Measurements from ENCODE around the gene TUBGCP5. TPM values are rescaled to one million over a fixed set of nuclear protein-coding genes. Genes with fewer than 3 reads are reported as not detected.

Gene TUBGCP5
- total RNA-seq, 1 donor from 2014 or later: 23.6 TPM

- DNase-seq (ENCODE audit: low read depth): no peak
- no peak overlapping the region for H3K4me3 ChIP-seq (ENCODE audit: low read depth, low read length)
- no peak for TF ChIP-seq CTCF (conservative IDR thresholded peaks at IDR 0.05; ENCODE audit: low read depth, low read length)
These were observed 64.6 kb downstream of the TUBGCP5 start for GRCh38 chr15:22974745-22975144.

GRCh38 chr15:22973987-22974386 lies 65.4 kb downstream of the TUBGCP5 start:
- H3K4me3 ChIP-seq (ENCODE audit: low read depth, low read length): no peak overlapping the region
- no peak for DNase-seq (ENCODE audit: low read depth)
- no peak for TF ChIP-seq CTCF (conservative IDR thresholded peaks at IDR 0.05; ENCODE audit: low read depth, low read length)

- H3K4me3 ChIP-seq (ENCODE audit: low read depth, low read length): no peak overlapping the region
- TF ChIP-seq CTCF (conservative IDR thresholded peaks at IDR 0.05; ENCODE audit: low read depth, low read length): no peak
- DNase-seq (ENCODE audit: low read depth): no peak
These were observed 66.1 kb downstream of the TUBGCP5 start for GRCh38 chr15:22973286-22973685.

- no peak for TF ChIP-seq CTCF (conservative IDR thresholded peaks at IDR 0.05; ENCODE audit: low read depth, low read length)
- no peak for DNase-seq (ENCODE audit: low read depth)
- no peak overlapping the region for H3K4me3 ChIP-seq (ENCODE audit: low read depth, low read length)
These were observed 69.9 kb downstream of the TUBGCP5 start for GRCh38 chr15:22969489-22969888.

GRCh38 chr15:22968366-22968765 lies 71.0 kb downstream of the TUBGCP5 start:
- no peak for DNase-seq (ENCODE audit: low read depth)
- no peak overlapping the region for H3K4me3 ChIP-seq (ENCODE audit: low read depth, low read length)
- no peak for TF ChIP-seq CTCF (conservative IDR thresholded peaks at IDR 0.05; ENCODE audit: low read depth, low read length)

GRCh38 chr15:22967084-22967770 lies 72.1 kb downstream of the TUBGCP5 start:
- no peak overlapping the region for H3K4me3 ChIP-seq (ENCODE audit: low read depth, low read length)
- TF ChIP-seq CTCF (conservative IDR thresholded peaks at IDR 0.05; ENCODE audit: low read depth, low read length): no peak
- DNase-seq (ENCODE audit: low read depth): no peak

All from epithelial cell of proximal tubule (primary cell).